ENCODE measurements around the gene ALKAL2.

- no peak for TF ChIP-seq CTCF (IDR thresholded peaks at IDR 0.05)
- TF ChIP-seq POLR2A (IDR thresholded peaks at IDR 0.05) = no peak
Measured at GRCh38 chr2:313991-314390, 26.1 kb upstream of the ALKAL2 start.
